Measurements from ENCODE around the gene INPPL1.

Gene INPPL1

DNA sequence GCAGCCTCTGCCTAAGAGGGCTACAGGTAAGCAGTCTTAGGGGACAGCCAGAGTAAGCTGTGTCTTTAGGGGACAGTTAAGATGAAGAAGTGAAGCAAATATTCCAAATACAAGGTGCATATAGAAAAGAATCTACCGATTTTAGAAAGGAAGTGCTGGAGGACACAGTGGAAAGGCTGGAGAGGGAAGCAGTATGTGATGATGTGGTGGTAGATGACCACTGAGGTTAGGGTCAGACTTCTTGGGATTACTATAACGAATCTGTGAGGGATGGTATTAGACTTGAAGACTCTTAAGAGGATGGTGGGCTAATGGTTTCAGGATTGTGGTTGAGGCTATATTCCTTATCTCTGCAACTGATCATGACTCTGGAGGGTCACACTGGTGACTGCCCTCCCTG is 59.4 kb downstream of the INPPL1 start:
- CTCF ChIA-PET, result no interaction called here

DNA sequence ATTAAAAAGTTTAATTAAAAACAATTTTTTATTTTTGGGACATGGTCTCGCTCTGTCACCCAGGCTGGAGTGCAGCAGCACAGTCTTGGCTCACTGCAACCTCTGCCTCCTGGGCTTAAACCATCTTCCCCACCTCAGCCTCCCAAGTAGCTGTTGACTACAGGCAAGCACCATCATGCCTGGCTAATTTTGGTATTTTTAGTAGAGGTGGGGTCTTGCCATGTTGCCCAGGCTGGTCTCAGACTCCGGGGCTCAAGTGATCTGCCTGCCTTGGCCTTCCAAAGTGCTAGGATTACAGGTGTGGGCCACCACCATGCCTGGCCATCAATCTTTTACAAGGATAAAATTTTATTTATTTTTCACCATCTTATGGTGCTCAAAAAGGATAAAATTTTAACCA is 62.7 kb downstream of the INPPL1 start:
- no peak overlapping the region for H3K4me3 ChIP-seq (ENCODE audit: low read depth, low read length)
- TF ChIP-seq, protein P1, sequence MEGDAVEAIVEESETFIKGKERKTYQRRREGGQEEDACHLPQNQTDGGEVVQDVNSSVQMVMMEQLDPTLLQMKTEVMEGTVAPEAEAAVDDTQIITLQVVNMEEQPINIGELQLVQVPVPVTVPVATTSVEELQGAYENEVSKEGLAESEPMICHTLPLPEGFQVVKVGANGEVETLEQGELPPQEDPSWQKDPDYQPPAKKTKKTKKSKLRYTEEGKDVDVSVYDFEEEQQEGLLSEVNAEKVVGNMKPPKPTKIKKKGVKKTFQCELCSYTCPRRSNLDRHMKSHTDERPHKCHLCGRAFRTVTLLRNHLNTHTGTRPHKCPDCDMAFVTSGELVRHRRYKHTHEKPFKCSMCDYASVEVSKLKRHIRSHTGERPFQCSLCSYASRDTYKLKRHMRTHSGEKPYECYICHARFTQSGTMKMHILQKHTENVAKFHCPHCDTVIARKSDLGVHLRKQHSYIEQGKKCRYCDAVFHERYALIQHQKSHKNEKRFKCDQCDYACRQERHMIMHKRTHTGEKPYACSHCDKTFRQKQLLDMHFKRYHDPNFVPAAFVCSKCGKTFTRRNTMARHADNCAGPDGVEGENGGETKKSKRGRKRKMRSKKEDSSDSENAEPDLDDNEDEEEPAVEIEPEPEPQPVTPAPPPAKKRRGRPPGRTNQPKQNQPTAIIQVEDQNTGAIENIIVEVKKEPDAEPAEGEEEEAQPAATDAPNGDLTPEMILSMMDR (IDR thresholded peaks at IDR 0.05; ENCODE audit: insufficient read depth, low read length, missing control alignments), result no peak
- CTCF ChIA-PET, result interaction anchor here (1.2 to 4.5 kb wide), 3 partner anchors 8 to 128 kb away, joined by 3 to 17 read pairs (median 4); no protein-coding TSS in a partner anchor
- POLR2A ChIA-PET, result no interaction called here
- DNase-seq (ENCODE audit: low read depth, low spot score), result no peak

More for the DNA sequence above, 59.4 kb downstream of the INPPL1 start:
- H3K4me3 ChIP-seq (ENCODE audit: low read depth, low read length), result no peak overlapping the region
- no peak for DNase-seq (ENCODE audit: low read depth, low spot score)
- TF ChIP-seq, protein P1 (IDR thresholded peaks at IDR 0.05; ENCODE audit: insufficient read depth, low read length, missing control alignments), result no peak
- POLR2A ChIA-PET, result no interaction called here
